DND-41 (cell line): ENCODE measurements around the gene HS3ST6.

Source experiments
- EZH2 ChIP-seq: IDR thresholded peaks from 3 replicates; pipeline ENCODE4 v1.6.1; 2012; ENCODE audit warnings: borderline replicate concordance, low read depth, mild to moderate bottlenecking, moderate library complexity, low read length, inconsistent platforms; ENCODE audit not compliant: severe bottlenecking
- TF ChIP-seq, protein P1 (sequence below): IDR thresholded peaks from 2 replicates; pipeline ENCODE4 v1.5.1; 2012; ENCODE audit warnings: borderline replicate concordance, low read length, moderate library complexity, mild to moderate bottlenecking; ENCODE audit not compliant: poor library complexity, severe bottlenecking; ENCODE audit errors: extremely low read depth

DNA sequence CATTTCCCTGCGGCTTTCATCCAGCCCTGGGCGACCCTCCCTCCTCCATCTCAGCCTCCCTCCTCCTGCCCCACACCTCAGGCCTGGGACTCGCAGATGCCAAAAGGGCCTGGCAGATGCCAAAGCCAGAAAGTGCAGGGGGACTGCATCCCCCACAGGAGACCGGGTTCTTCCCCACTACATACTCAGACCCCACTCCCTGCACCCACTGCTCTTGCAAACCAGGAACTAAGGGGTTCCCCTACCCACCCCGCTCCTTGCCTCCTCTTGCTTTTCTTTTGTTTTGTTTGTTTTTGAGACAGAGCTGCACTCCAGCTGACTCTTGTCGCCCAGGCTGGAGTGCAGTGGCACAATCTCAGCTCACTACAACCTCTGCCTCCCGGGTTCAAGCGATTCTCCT is 3.2 kb downstream of the HS3ST6 start:
- no peak for TF ChIP-seq EZH2
- TF ChIP-seq, protein P1, sequence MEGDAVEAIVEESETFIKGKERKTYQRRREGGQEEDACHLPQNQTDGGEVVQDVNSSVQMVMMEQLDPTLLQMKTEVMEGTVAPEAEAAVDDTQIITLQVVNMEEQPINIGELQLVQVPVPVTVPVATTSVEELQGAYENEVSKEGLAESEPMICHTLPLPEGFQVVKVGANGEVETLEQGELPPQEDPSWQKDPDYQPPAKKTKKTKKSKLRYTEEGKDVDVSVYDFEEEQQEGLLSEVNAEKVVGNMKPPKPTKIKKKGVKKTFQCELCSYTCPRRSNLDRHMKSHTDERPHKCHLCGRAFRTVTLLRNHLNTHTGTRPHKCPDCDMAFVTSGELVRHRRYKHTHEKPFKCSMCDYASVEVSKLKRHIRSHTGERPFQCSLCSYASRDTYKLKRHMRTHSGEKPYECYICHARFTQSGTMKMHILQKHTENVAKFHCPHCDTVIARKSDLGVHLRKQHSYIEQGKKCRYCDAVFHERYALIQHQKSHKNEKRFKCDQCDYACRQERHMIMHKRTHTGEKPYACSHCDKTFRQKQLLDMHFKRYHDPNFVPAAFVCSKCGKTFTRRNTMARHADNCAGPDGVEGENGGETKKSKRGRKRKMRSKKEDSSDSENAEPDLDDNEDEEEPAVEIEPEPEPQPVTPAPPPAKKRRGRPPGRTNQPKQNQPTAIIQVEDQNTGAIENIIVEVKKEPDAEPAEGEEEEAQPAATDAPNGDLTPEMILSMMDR = no peak
